Upper lobe of right lung (tissue), 1 donor: ENCODE data around the gene SNX5. TPM values are rescaled to one million over a fixed set of nuclear protein-coding genes. Genes with fewer than 3 reads are reported as not detected.
A peak's percentile ranks its signal among the peaks of the same experiment; 100 is the strongest.

Experiments used
- ATAC-seq: fragments of 200-7000 bp; cut with Tn5 transposase; one replicate; pipeline ENCODE4 v1.9.1; 2020; ENCODE audit warnings: mild to moderate bottlenecking, moderate library complexity
- DNase-seq: peaks from one replicate; pipeline ENCODE4 v3.0.0-alpha.2; 2020
- H3K27ac ChIP-seq: fragments of 200-600 bp; one replicate; pipeline ENCODE4 v1.8.0; 2022
- H3K27me3 ChIP-seq: fragments of 200-600 bp; one replicate; pipeline ENCODE4 v1.8.0; 2022; ENCODE audit warnings: mild to moderate bottlenecking
- H3K36me3 ChIP-seq: fragments of 200-600 bp; one replicate; pipeline ENCODE4 v1.8.0; 2022
- H3K4me1 ChIP-seq: fragments of 200-600 bp; one replicate; pipeline ENCODE4 v1.8.0; 2022
- H3K4me3 ChIP-seq: fragments of 200-600 bp; one replicate; pipeline ENCODE4 v1.8.0; 2022; ENCODE audit warnings: mild to moderate bottlenecking
- H3K9me3 ChIP-seq: fragments of 200-600 bp; one replicate; pipeline ENCODE4 v1.8.0; 2022
- intact Hi-C: fragments of 100-400 bp; cut with DNase I; formaldehyde crosslinking; loops from one replicate; pipeline ENCODE4 v1.11.0; 2022
- total RNA-seq: library from RNA; stranded (reverse); fragmentation: NEBNext Ultra II Directional; extraction: Animal tissue kit (Norgen Biotek cat#: 25700); gene quantifications from one replicate; pipeline ENCODE4 v1.2.1, GENCODE V29; 2021
- TF ChIP-seq, protein P1 (sequence below): fragments of 200-600 bp; IDR thresholded peaks from one replicate; pipeline ENCODE4 v1.8.0; 2022; ENCODE audit warnings: antibody characterized with exemption
- donor health status: DM: no; HTN: yes; CAD: no; lungs with severe emphysema.

SNX5 gene
- total RNA-seq, 1 donor from 2014 or later: 86.6 TPM

DNA sequence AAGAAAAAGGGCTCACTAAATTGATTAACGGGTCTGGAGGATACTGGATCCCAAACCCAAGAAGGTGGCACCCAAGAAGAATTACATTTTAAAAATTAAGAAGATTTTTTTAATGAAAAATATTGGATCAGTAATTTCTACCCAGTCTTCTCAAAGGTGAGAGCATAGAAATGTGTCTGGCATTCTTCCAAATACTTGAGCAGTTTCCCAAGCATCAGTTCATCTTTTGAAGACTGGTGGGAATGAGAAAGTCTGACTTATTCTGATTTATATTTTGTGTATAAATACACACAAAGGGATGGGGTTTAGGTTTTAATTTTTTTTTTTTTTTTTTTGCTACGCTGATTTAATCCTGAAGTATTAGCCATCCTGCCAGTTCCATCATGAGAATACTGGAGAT lies 3.5 kb upstream of the SNX5 start:
- H3K9me3 ChIP-seq: no peaks in the 10 kb centered on the region
- H3K27me3 ChIP-seq: no peaks in the 10 kb centered on the region
- no peak overlapping the region for H3K4me3 ChIP-seq
- peaks cover 17% of the 10 kb centered on the region for H3K36me3 ChIP-seq
- TF ChIP-seq, protein P1, sequence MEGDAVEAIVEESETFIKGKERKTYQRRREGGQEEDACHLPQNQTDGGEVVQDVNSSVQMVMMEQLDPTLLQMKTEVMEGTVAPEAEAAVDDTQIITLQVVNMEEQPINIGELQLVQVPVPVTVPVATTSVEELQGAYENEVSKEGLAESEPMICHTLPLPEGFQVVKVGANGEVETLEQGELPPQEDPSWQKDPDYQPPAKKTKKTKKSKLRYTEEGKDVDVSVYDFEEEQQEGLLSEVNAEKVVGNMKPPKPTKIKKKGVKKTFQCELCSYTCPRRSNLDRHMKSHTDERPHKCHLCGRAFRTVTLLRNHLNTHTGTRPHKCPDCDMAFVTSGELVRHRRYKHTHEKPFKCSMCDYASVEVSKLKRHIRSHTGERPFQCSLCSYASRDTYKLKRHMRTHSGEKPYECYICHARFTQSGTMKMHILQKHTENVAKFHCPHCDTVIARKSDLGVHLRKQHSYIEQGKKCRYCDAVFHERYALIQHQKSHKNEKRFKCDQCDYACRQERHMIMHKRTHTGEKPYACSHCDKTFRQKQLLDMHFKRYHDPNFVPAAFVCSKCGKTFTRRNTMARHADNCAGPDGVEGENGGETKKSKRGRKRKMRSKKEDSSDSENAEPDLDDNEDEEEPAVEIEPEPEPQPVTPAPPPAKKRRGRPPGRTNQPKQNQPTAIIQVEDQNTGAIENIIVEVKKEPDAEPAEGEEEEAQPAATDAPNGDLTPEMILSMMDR: no peak
- DNase-seq (no peak), ATAC-seq (no peak)
- peak overlapping the region; percentile 99 for H3K27ac ChIP-seq
- H3K4me1 ChIP-seq: peaks cover 42% of the 10 kb centered on the region
- intact Hi-C loops: no loop called here

DNA sequence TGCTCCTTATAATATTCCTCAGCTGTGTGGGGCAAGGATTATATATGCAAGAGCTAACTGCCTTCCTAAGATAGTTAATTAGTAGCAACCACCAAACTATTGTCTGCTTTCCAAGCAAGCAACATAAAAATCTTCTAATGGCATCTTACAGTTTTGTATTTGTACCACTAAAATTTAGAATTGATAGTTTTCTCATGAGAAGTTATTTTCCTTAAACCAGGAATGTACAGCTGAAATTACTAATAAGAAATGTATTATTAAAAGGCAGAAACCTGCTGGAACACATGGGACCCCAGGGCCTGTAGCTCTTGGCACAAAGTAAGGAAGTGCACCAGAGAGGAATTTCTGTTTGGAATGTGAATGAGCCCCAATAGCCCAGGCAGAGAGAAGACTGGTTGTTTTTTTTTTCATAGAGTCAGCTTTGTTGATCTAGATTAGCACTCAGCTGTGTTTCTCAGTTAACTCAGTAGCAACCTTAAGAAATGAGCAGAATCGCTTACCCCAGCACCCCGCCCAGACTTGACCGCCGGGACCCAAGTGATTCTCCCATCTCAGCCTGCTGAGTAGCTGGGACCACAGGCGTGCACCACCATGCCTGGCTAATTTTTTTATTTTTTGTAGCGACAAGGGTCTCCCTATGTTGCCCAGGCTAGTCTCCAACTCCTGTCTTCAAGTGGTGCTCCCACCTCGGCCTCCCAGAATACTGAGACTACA lies 2.9 kb upstream of the SNX5 start:
- no peaks in the 10 kb centered on the region for H3K27me3 ChIP-seq
- no peaks in the 10 kb centered on the region for H3K9me3 ChIP-seq
- H3K4me1 ChIP-seq: peaks cover 46% of the 10 kb centered on the region
- intact Hi-C loops: no loop called here
- ATAC-seq (no peak), DNase-seq (no peak)
- TF ChIP-seq, protein P1: no peak
- H3K36me3 ChIP-seq: peaks cover 11% of the 10 kb centered on the region
- H3K27ac ChIP-seq: peak overlapping the region; percentile 99
- H3K4me3 ChIP-seq: peak overlapping the region; percentile 96

DNA sequence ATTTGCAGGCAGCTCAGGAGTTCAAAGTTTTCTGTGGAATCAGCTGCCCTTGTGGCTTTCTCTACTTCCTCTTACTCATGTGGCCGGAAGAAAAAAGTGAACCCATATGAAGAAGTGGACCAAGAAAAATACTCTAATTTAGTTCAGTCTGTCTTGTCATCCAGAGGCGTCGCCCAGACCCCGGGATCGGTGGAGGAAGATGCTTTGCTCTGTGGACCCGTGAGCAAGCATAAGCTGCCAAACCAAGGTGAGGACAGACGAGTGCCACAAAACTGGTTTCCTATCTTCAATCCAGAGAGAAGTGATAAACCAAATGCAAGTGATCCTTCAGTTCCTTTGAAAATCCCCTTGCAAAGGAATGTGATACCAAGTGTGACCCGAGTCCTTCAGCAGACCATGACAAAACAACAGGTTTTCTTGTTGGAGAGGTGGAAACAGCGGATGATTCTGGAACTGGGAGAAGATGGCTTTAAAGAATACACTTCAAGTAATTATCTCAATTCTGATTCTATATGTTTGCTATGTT lies 1.4 kb upstream of the SNX5 start:
- DNase-seq: no peak
- Histone ChIP-seq H3K36me3 (no peaks in the 10 kb centered on the region), H3K27me3 (no peaks in the 10 kb centered on the region), H3K4me3 (peak overlapping the region; percentile 96), H3K27ac (peak overlapping the region; percentile 99), H3K9me3 (no peaks in the 10 kb centered on the region), H3K4me1 (peaks cover 61% of the 10 kb centered on the region)
- TF ChIP-seq, protein P1: no peak
- ATAC-seq: peak; percentile 1
- intact Hi-C loops: no loop called here

DNA sequence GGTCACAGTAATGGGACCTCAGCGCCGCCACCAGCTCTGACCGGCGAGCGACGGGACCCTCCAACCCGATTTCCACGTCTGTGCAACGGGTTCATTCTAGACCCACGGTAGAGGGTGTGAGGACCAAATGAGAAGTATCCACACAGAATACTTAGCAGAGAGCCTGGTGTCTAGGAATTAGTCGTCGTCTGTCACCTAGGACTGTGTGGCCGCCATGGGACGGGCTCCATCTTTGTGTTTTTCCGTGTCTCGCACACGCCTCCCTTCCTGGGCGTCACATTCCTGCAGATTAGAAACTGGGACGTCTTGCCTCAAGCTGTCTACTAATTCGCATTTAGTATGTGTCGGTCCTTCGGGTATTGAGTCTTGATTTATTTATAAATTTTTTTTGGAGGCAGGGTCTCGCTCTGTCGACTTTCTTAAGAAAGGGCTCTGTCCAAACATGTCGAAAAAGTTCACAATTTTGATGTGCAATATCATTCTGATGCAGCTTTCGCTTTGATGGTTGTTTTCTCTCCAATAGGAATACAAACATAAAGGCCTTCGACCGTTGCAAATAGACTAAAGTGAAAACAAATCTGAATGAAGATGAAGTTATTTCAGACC lies 787 bp upstream of the SNX5 start:
- intact Hi-C loops: no loop called here
- TF ChIP-seq, protein P1: no peak
- ATAC-seq: peak; percentile 2
- H3K4me1 ChIP-seq: peaks cover 66% of the 10 kb centered on the region
- H3K4me3 ChIP-seq: peak overlapping the region; percentile 96
- H3K36me3 ChIP-seq: no peaks in the 10 kb centered on the region
- no peaks in the 10 kb centered on the region for H3K9me3 ChIP-seq
- peak overlapping the region; percentile 99 for H3K27ac ChIP-seq
- DNase-seq: no peak
- no peaks in the 10 kb centered on the region for H3K27me3 ChIP-seq

DNA sequence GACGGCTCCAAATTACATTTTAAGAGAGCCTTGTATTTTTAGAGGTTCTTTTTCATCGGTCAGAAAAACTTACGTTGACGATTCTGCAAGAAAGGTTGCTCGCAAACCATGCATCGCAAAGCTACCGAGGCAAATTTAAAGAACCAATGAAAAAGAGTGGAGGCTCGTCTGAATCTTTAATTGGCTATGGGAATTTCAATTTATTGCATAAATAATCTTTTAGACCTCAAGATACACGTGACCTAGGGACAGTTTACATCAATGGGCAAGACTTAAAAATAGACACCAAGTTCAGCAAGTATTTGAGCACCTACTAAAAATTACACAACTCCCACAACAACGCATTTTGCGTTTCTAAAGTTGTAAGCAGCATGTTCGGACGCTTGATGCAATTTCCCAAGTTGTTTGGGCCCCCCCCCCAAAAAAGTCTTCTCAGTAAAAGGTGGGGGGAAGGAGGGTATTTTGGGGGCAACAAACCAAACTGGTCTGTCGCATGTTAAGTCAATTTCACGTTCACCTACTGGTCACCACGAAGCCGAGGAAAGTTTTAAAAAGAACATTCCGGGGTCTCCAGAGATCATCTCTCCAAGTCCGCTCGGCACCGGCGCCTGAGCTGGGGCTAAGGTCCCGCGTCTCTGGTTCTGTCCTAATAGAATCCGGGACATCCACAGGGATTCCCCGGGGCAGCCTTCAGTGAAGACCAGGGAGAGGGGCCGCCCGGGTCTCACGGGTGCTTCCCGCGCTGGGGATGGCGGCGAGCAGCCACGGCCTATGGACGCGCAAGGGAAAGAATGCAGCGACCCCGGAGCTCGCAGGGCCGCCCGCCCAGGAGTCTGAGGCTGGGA lies 851 bp downstream of the SNX5 start:
- peak; percentile 5 for ATAC-seq
- H3K4me1 ChIP-seq: peaks cover 69% of the 10 kb centered on the region
- H3K27ac ChIP-seq: peak overlapping the region; percentile 99
- peak overlapping the region; percentile 96 for H3K4me3 ChIP-seq
- TF ChIP-seq, protein P1: no peak
- no peaks in the 10 kb centered on the region for H3K36me3 ChIP-seq
- H3K27me3 ChIP-seq: no peaks in the 10 kb centered on the region
- no peaks in the 10 kb centered on the region for H3K9me3 ChIP-seq
- DNase-seq: no peak
- intact Hi-C loops: no loop called here
